ENCODE measurements around the gene POU2F1. TPM values are rescaled to one million over a fixed set of nuclear protein-coding genes. Genes with fewer than 3 reads are reported as not detected.

The POU2F1 gene
- total RNA-seq, 1 donor from 2014 or later = 17.2 TPM

- intact Hi-C loops (cut with micrococcal nuclease) = no loop called here
- H3K9me3 Mint-ChIP-seq = no peaks in the 10 kb centered on the region
- H3K4me3 Mint-ChIP-seq = no peak overlapping the region
- H3K27ac Mint-ChIP-seq = peak overlapping the region; percentile 74
- no peaks in the 10 kb centered on the region for H3K36me3 Mint-ChIP-seq (ENCODE audit: low read depth)
- H3K4me1 Mint-ChIP-seq = peaks cover 27% of the 10 kb centered on the region
- no peak for DNase-seq
- H3K27me3 Mint-ChIP-seq = no peaks in the 10 kb centered on the region
Measured at GRCh38 chr1:167276969-167277368, 56.3 kb downstream of the POU2F1 start.

DNA sequence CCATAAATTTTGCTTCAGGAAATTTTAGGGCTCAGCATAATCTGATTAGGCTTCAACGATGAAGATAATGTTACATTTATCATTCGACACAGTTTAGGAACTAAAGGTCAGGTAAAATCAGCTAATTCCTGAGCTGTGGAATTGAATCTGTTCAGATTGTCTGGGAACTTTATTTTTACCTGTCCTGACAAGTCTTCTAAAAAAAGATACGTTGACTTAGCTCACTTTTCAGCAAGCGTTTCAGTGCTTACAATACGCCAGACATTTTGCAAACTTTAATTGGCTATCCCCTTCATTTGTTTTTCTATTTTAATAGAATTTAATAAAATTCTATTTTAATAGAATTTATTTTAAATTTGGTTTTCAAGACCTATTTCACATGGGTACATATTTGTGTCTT is 57.8 kb downstream of the POU2F1 start:
- intact Hi-C loops (cut with micrococcal nuclease) = no loop called here
- Mint-ChIP-seq H3K27ac (no peak overlapping the region), H3K36me3 (ENCODE audit: low read depth) (no peaks in the 10 kb centered on the region), H3K27me3 (no peaks in the 10 kb centered on the region), H3K9me3 (no peaks in the 10 kb centered on the region), H3K4me1 (peaks cover 24% of the 10 kb centered on the region), H3K4me3 (no peak overlapping the region)
- DNase-seq = no peak

DNA sequence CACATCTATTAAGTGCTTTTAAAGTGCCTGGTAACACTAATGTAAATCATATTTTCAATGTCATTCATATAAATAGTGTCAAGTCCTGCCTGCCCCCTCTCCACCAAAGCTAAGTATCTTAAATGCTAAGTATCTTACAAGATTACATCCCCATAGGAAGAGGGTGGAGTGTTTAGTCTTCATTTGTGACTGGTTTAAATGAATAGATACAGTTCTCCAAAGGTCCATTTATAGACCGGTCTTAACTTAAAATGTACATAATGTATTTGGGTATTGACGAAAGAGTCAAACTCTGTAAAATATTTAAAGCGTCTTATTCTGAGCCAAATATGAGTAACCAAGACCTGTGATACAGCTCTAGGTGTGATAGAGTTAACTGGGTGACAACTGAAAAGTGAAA is 60.2 kb downstream of the POU2F1 start:
- DNase-seq = no peak
- intact Hi-C loops (cut with micrococcal nuclease) = no loop called here
- Mint-ChIP-seq H3K27me3 (no peaks in the 10 kb centered on the region), H3K36me3 (ENCODE audit: low read depth) (no peaks in the 10 kb centered on the region), H3K27ac (no peak overlapping the region), H3K9me3 (no peaks in the 10 kb centered on the region), H3K4me1 (peaks cover 25% of the 10 kb centered on the region), H3K4me3 (no peak overlapping the region)

GRCh38 chr1:167288390-167289074 is 67.8 kb downstream of the POU2F1 start:
- intact Hi-C loops (cut with micrococcal nuclease) = no loop called here
- H3K27me3 Mint-ChIP-seq = no peaks in the 10 kb centered on the region
- peaks cover 2% of the 10 kb centered on the region for H3K36me3 Mint-ChIP-seq (ENCODE audit: low read depth)
- peaks cover 7% of the 10 kb centered on the region for H3K4me1 Mint-ChIP-seq
- no peak for DNase-seq
- peaks cover 8% of the 10 kb centered on the region for H3K9me3 Mint-ChIP-seq
- no peak overlapping the region for H3K4me3 Mint-ChIP-seq
- no peak overlapping the region for H3K27ac Mint-ChIP-seq

GRCh38 chr1:167289075-167289442 is 68.4 kb downstream of the POU2F1 start:
- no peaks in the 10 kb centered on the region for H3K27me3 Mint-ChIP-seq
- H3K4me1 Mint-ChIP-seq = peaks cover 7% of the 10 kb centered on the region
- no peak overlapping the region for H3K27ac Mint-ChIP-seq
- peaks cover 12% of the 10 kb centered on the region for H3K9me3 Mint-ChIP-seq
- intact Hi-C loops (cut with micrococcal nuclease) = no loop called here
- peaks cover 2% of the 10 kb centered on the region for H3K36me3 Mint-ChIP-seq (ENCODE audit: low read depth)
- DNase-seq = no peak
- H3K4me3 Mint-ChIP-seq = no peak overlapping the region

- peaks cover 2% of the 10 kb centered on the region for H3K36me3 Mint-ChIP-seq (ENCODE audit: low read depth)
- DNase-seq = no peak
- no peaks in the 10 kb centered on the region for H3K27me3 Mint-ChIP-seq
- peaks cover 7% of the 10 kb centered on the region for H3K4me1 Mint-ChIP-seq
- no peak overlapping the region for H3K4me3 Mint-ChIP-seq
- no peak overlapping the region for H3K27ac Mint-ChIP-seq
- peaks cover 12% of the 10 kb centered on the region for H3K9me3 Mint-ChIP-seq
- intact Hi-C loops (cut with micrococcal nuclease) = no loop called here
Measured at GRCh38 chr1:167289966-167290365, 69.3 kb downstream of the POU2F1 start.

DNA sequence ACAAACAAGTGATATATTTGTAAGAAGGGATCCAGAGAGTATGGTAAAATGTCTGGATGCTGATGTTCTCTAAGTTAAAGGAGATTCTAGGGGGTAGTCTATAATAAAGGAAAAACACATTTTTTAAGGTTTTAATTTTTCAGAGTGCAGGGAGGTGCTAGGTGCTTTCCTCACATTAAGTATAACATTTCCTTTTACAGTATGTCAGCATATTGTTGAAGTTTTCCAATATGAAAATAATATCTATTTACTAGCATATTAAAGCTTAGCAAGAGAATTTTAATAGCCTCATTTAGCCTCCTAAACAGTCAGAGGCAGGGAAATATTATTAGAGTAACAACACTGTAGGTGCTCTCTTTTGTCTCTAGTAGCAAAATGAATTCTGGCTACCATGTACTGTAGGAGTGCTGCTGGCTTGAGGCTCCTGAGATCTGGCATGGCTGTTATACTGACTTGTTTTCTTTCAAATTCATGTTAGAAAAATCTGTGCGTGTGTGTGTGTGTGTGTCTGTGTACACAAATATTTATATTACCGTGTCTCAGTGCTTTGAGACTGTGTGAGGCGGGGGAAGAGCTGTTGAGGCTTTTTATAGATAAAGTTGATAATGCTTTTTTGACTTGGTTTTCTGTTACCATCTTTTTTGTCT is 71.0 kb downstream of the POU2F1 start:
- no peak overlapping the region for H3K4me3 Mint-ChIP-seq
- H3K27me3 Mint-ChIP-seq = no peaks in the 10 kb centered on the region
- H3K4me1 Mint-ChIP-seq = peaks cover 3% of the 10 kb centered on the region
- H3K27ac Mint-ChIP-seq = no peak overlapping the region
- intact Hi-C loops (cut with micrococcal nuclease) = no loop called here
- peaks cover 2% of the 10 kb centered on the region for H3K36me3 Mint-ChIP-seq (ENCODE audit: low read depth)
- DNase-seq = no peak
- H3K9me3 Mint-ChIP-seq = peaks cover 12% of the 10 kb centered on the region

GRCh38 chr1:167292216-167292615 is 71.5 kb downstream of the POU2F1 start:
- Mint-ChIP-seq H3K36me3 (ENCODE audit: low read depth) (peaks cover 2% of the 10 kb centered on the region), H3K27me3 (no peaks in the 10 kb centered on the region), H3K9me3 (peaks cover 12% of the 10 kb centered on the region), H3K4me3 (no peak overlapping the region), H3K4me1 (peaks cover 3% of the 10 kb centered on the region), H3K27ac (no peak overlapping the region)
- no peak for DNase-seq
- intact Hi-C loops (cut with micrococcal nuclease) = no loop called here

- Mint-ChIP-seq H3K27ac (no peak overlapping the region), H3K36me3 (ENCODE audit: low read depth) (peaks cover 2% of the 10 kb centered on the region), H3K4me1 (peaks cover 5% of the 10 kb centered on the region), H3K27me3 (no peaks in the 10 kb centered on the region), H3K9me3 (peaks cover 12% of the 10 kb centered on the region), H3K4me3 (no peak overlapping the region)
- intact Hi-C loops (cut with micrococcal nuclease) = no loop called here
- no peak for DNase-seq
Measured at GRCh38 chr1:167293057-167293456, 72.4 kb downstream of the POU2F1 start.

DNA sequence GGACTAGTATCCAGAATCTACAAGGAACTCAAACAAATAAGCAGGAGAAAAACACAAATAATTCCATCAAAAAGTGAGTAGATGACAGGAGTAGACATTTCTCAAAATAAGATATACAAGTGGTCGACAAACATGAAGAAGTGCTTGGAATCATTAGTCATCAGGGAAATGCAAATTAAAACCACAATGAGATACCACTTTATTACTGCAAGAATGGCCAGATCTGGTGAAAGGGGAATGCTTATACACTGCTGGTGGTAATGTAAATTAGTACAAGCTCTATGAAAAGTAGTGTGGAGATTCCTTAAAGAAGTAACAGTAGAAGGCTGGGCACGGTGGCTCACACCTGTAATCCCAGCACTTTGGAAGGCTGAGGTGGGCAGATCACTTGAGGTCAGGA is 73.8 kb downstream of the POU2F1 start:
- Mint-ChIP-seq H3K27ac (no peak overlapping the region), H3K4me3 (no peak overlapping the region), H3K36me3 (ENCODE audit: low read depth) (peaks cover 2% of the 10 kb centered on the region), H3K4me1 (peaks cover 5% of the 10 kb centered on the region), H3K27me3 (no peaks in the 10 kb centered on the region), H3K9me3 (peaks cover 12% of the 10 kb centered on the region)
- intact Hi-C loops (cut with micrococcal nuclease) = no loop called here
- DNase-seq = no peak

DNA sequence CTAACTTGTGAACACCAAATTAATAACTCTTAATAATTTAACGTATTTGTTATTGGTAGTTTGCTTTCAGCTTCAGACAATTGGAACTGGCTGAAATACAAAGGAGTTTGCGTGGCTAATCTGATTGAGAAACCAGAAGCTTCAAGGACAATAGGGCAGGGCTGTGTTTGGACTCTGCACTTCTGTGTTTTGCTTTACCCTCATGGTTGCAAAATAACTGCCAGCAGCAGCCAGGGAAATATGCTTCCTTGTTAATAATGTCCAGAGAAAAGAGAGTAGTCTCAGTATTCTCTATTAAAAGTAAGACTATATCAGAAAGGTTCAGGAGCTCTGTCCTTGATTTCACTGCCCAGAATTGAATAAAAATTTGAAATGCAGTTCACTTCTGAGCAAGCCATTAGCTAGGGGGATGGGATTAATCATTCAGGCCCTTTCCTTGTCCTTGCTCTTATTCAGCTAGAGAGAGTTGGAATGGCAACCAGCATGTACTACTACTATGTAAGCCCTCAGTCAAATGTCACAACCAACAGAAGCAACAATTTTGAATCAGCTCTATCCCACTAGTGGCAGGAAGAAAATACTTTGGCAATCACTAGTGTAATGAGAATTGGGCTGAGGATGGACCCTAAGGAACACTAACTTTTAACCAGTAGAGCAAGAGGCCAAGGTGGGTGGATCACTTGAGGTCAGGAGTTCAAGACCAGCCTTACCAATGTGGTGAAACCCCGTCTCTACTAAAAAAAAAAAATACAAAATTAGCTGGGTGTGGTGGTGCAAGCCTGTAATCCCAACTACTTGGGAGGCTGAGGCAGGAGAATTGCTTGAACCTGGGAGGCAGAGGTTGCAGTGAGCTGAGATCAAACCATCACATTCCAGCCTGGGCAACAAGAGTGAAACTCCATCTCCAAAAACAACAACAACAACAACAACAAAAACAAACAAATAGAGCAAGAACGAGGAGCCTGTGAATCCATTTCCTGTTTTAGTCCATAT is 76.8 kb downstream of the POU2F1 start:
- H3K36me3 Mint-ChIP-seq (ENCODE audit: low read depth) = peaks cover 2% of the 10 kb centered on the region
- no peak for DNase-seq
- H3K27ac Mint-ChIP-seq = no peak overlapping the region
- H3K27me3 Mint-ChIP-seq = no peaks in the 10 kb centered on the region
- peaks cover 12% of the 10 kb centered on the region for H3K9me3 Mint-ChIP-seq
- no peak overlapping the region for H3K4me3 Mint-ChIP-seq
- H3K4me1 Mint-ChIP-seq = peaks cover 7% of the 10 kb centered on the region
- intact Hi-C loops (cut with micrococcal nuclease) = no loop called here

GRCh38 chr1:167298325-167298724 is 77.6 kb downstream of the POU2F1 start:
- peaks cover 6% of the 10 kb centered on the region for H3K9me3 Mint-ChIP-seq
- H3K4me3 Mint-ChIP-seq = no peak overlapping the region
- DNase-seq = no peak
- H3K36me3 Mint-ChIP-seq (ENCODE audit: low read depth) = no peaks in the 10 kb centered on the region
- H3K27ac Mint-ChIP-seq = no peak overlapping the region
- peaks cover 4% of the 10 kb centered on the region for H3K4me1 Mint-ChIP-seq
- no peaks in the 10 kb centered on the region for H3K27me3 Mint-ChIP-seq
- intact Hi-C loops (cut with micrococcal nuclease) = no loop called here

DNA sequence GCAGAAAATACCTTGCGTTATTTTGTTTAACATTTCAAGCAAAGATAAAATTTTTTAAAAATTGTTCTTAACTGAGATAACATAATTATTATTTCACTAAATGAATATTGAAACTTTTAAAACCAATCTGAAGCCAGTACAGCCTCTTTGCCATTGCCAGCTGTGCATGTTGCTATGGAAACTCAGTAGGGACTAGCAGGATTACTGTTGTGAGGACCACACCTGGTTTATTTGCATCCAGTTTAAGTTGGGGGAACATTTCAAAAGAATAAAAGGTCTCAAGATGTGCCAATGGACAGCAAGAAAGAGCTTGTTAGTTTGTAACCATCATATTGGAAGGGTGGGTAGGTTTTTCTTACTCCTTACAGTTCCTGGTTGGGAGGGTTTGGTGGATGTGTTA is 80.7 kb downstream of the POU2F1 start:
- intact Hi-C loops (cut with micrococcal nuclease) = no loop called here
- Mint-ChIP-seq H3K9me3 (no peaks in the 10 kb centered on the region), H3K4me3 (no peak overlapping the region), H3K36me3 (ENCODE audit: low read depth) (no peaks in the 10 kb centered on the region), H3K27ac (no peak overlapping the region), H3K27me3 (no peaks in the 10 kb centered on the region), H3K4me1 (peaks cover 4% of the 10 kb centered on the region)
- DNase-seq = no peak

DNA sequence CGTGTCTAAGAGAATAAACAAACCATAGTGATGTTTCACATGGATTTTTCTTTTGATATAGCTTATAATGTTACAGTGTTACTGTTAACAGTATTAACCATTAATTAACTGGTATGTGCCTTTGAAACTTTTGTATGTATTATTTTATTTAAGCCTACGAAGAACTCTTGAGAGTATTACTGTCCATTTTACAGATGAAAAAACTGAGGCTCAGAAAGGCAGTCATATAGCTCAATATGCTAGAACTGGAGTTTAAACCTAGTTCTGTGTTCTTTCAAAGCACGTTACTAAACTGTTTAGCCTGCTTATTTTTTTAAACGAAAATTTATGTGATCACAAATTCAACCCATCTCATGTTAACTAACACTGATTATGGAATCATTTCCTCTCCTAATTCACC is 83.5 kb downstream of the POU2F1 start:
- H3K27ac Mint-ChIP-seq = no peak overlapping the region
- DNase-seq = no peak
- no peaks in the 10 kb centered on the region for H3K9me3 Mint-ChIP-seq
- no peak overlapping the region for H3K4me3 Mint-ChIP-seq
- H3K36me3 Mint-ChIP-seq (ENCODE audit: low read depth) = no peaks in the 10 kb centered on the region
- peaks cover 5% of the 10 kb centered on the region for H3K4me1 Mint-ChIP-seq
- H3K27me3 Mint-ChIP-seq = no peaks in the 10 kb centered on the region
- intact Hi-C loops (cut with micrococcal nuclease) = no loop called here

All from activated CD4-positive, alpha-beta T cell treated with anti-CD3 and anti-CD28 coated beads, Interleukin-2, amount 10 ng/mL, durations not matched to agents 24 days and 14 days (primary cell).